Activated CD8-positive, alpha-beta memory T cell treated with anti-CD3 and anti-CD28 coated beads, Interleukin-2, amount 50 U/mL, for 24 hours (primary cell): ENCODE data around the gene SSH2.

ENCODE experiments used
- DNase-seq: peaks from one replicate; pipeline ENCODE4 v3.0.0-alpha.2; 2020; ENCODE audit errors: extremely low read depth

Gene SSH2

GRCh38 chr17:29778956-29779811 is 150.8 kb downstream of the SSH2 start:
- DNase-seq: peak; percentile 69

GRCh38 chr17:29777663-29778062 is 152.4 kb downstream of the SSH2 start:
- no peak for DNase-seq

GRCh38 chr17:29776026-29776425 is 154.0 kb downstream of the SSH2 start:
- DNase-seq: no peak

DNA sequence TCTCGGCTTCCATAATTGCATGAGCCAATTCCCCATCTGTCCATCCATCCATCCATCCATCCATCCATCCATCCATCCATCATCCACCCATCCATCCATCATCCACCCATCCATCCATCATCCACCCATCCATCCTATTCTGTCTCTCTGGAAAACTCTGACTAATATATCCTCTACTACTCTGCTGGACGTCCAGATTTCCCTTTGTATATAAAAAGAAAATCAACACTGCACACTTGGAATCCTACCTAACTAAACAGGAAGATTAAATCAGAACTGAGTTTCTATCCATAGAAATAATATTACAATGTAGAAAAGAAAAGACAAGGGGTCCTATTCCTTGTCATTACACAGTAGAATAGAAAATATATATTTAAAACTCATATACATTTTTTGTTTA is 157.0 kb downstream of the SSH2 start:
- DNase-seq: no peak

GRCh38 chr17:29771546-29771945 is 158.5 kb downstream of the SSH2 start:
- no peak for DNase-seq

GRCh38 chr17:29769225-29769624 is 160.8 kb downstream of the SSH2 start:
- DNase-seq: no peak

- no peak for DNase-seq
Measured at GRCh38 chr17:29766796-29767327, 163.2 kb downstream of the SSH2 start.

DNA sequence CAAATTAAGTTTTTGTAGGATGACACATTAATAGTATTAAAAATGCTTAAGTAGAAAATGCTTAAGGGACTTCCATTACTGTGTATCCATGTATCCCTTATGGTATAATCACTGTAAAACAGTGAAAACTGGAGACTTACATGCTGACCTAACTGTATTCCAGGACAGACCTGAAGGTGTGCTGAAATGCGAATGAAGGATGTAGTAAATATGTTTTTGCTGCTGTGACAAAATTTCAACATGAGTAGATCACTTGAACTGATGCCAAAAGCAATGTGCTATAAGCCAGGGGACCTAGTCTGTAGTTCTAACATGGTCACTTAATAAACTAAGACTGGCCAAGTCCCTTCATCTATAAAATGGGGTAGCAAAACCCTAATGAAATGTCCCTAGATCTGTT is 165.3 kb downstream of the SSH2 start:
- no peak for DNase-seq

DNA sequence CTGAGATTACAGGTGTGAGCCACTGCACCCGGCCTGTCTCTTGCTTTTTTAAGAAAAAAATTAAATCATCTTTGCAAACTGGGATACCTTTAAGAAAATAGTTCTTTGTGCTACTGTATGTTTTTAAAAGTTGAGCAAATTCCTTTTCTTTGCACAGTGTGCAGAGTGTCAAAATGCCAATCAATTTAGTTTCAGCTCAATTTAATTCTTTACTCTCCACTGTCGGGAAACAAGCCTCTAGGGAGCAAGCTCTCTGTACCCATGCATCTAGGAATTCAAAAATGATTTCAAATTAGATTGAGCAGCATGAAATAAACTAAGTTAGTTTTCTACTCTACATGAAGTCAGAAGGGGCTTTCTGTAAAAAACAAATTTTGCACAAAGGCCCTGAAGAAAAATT is 165.8 kb downstream of the SSH2 start:
- DNase-seq: no peak

- no peak for DNase-seq
Measured at GRCh38 chr17:29763273-29763672, 166.8 kb downstream of the SSH2 start.

DNA sequence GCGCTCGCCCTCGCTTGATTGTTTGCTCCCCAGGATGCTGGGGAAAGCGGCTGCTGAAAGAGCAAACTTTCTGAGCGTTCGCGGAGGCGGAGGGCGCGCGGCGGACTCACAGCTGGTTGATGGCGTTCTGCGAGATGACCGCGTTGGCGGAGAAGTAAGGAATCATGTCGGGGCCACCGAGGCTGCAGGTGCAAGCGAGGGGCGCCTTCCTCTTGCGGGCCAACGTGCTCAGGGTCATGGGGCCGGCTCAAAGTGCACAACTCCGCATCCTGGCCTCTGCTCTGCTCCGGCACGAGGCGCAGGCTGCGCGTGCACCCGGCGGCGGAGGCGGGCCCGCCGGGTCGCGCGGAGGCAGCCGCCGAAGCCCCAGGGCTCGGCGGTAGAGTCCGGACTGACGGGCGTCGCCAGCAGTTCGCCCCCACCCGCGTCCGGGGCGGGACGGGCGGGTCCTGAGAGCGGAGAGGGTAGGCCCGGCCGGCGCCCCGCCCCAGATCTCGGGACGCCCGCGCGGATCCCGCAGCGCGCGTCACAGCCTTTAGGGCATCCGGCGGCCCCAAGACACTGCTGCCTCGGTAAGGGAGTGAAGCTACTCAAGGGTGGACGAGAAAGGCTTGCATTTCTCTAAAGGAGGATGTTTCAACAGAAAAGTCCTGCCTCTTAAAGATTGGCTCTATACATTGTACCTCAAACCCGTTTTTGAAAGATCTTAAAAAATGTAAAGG is 168.8 kb downstream of the SSH2 start:
- DNase-seq: peak; percentile 63

GRCh38 chr17:29760279-29761039 is 169.6 kb downstream of the SSH2 start:
- no peak for DNase-seq

- no peak for DNase-seq
Measured at GRCh38 chr17:29758255-29758654, 171.8 kb downstream of the SSH2 start.

DNA sequence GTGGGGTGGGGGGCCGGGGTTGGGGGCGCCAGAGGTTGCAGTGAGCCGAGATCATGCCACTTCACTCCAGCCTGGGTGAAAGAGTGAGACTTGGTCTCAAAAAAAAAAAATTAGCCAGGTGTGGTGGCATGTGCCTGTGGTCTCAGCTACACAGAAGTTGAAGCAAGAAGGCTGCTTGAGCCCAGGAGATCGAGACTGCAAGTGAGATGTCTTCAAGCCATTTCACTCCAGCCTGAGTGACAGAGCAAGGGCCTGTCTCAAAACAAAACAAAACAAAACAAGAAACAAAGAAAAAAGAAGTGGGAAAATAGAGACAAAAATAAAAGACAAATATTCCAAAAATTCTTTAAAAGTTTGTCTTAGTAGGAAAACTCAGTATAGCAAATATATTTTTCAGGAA is 172.2 kb downstream of the SSH2 start:
- DNase-seq: no peak

DNA sequence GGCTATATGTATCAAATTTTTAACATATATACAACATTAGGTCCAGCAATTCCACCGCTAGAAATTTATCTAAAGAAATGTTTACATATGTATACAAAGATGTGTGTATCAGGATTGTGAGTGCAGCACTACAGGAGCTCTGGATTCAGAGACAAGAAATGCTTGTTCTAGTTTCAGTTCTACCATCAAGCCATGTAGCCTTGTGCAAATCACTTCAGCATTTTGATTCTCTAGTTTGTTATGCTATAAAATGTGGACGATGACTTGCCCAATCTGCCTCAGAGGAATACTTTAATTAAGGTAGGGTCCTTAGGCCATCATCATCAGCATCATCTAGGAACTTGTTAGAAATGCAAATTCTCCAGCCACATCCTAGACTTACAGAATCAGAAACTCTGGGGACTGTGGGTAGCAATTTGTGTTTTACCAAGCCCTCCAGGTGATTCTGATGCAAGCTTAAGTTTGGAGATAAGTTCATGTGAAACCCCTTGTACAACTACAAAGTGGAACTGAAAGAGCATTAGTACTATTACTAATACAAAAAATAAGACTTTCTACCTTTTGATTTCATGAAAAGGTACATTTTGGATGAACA is 176.1 kb downstream of the SSH2 start:
- no peak for DNase-seq

- no peak for DNase-seq
Measured at GRCh38 chr17:29749045-29749825, 180.8 kb downstream of the SSH2 start.

DNA sequence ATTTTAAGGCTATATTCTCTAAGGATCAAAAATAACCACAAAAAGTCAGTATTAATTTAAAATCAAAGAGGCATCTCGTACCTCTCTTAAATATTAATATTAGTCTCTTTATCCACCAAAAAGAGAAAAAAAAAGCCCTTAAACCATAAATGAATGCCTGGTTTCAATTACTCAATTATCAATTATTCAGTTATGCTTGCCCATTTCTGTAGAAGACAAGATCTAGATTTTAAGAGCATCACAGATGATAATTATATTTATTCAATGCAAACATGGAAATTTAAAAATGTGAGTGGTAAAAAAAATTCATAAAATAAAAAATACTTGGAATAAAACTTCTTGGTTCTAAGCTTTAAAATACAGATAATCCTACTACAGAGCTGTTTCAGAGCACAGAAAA is 181.6 kb downstream of the SSH2 start:
- DNase-seq: no peak

DNA sequence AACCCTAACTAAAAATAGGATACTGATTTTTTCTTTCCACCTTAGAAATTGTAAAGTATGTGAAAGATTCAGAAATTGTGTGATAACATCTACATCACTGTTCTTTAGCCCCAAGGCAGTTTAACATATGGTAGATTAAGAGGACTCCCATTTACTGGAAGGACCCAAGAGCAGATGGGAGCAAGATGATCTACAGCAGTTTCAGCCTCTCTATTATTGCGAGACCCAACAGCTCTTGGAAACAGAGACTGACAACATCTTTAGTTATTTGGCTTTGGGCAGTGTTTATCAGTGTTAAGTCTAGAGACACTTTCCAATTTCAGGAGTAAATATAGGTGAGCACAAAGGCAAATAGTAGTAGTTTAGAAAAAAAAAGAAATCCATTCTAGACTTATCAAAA is 182.4 kb downstream of the SSH2 start:
- DNase-seq: no peak

DNA sequence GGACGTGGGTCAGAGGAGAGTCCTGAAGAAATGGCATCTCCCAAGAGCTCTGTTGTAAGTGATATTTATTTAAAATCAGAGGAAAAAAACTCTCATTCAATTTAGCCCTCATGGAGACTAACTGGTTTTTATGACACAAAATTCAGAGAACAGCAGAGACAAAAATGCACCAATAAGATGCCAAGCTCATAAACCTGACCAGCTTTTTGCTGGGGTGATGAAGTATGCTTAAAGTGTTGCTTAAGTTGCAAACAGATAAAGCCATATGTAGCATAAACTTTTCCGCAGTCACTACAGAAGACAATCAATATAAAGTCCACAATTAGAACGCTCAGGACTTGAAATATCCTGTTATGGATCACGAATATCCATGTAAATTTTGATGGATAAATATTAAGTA is 183.4 kb downstream of the SSH2 start:
- no peak for DNase-seq

GRCh38 chr17:29744121-29744520 is 185.9 kb downstream of the SSH2 start:
- DNase-seq: no peak

DNA sequence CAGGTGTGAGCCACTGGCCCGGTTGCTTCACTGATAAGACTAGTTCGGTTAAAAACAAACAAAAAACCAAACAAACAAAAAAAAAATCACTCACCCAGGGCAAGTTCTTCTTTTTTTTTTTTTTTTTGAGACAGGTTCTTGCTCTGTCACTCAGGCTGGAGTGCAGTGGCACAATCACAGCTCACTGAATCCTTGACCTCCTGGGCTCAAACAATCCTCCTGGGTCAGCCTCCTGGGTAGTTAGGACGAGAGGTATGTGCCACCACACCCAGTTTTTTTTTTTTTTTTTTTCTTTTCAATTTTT is 187.9 kb downstream of the SSH2 start:
- no peak for DNase-seq
